ENCODE results near the gene CCDC47.

DNA sequence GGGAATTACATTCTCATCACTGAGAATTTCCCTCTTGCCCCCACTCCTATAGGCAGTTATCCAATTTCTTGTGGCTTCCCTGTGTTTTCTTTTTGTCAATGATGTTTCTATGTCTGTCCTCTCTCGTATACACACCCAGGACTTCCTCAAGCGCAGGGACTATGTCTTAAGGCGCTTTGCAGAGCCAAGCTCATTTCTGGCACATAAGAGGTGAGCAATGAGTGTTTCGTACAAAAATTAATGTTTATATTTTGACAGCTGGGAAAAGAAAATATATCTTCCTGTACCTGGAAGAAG lies 1.5 kb upstream of the CCDC47 start:
- TF ChIP-seq ESRRG (CRISPR knock-in tag; IDR thresholded peaks at IDR 0.05) (no peak), ZNF70 (CRISPR knock-in tag; IDR thresholded peaks at IDR 0.05) (no peak), ZC3H10 (CRISPR knock-in tag; IDR thresholded peaks at IDR 0.05) (no peak), ZFP30 (CRISPR knock-in tag; IDR thresholded peaks at IDR 0.05) (no peak), ARNTL (CRISPR knock-in tag; IDR thresholded peaks at IDR 0.05; ENCODE audit: borderline replicate concordance, low read depth) (no peak), OSR1 (CRISPR knock-in tag; IDR thresholded peaks at IDR 0.05) (no peak), TSHZ2 (CRISPR knock-in tag; IDR thresholded peaks at IDR 0.05) (no peak), TCF4 (CRISPR knock-in tag; IDR thresholded peaks at IDR 0.05; ENCODE audit: borderline replicate concordance) (no peak), CSRNP3 (CRISPR knock-in tag; IDR thresholded peaks at IDR 0.05) (no peak), BACH2 (CRISPR knock-in tag; IDR thresholded peaks at IDR 0.05; ENCODE audit: borderline replicate concordance) (no peak)
- TF ChIP-seq, protein P1, sequence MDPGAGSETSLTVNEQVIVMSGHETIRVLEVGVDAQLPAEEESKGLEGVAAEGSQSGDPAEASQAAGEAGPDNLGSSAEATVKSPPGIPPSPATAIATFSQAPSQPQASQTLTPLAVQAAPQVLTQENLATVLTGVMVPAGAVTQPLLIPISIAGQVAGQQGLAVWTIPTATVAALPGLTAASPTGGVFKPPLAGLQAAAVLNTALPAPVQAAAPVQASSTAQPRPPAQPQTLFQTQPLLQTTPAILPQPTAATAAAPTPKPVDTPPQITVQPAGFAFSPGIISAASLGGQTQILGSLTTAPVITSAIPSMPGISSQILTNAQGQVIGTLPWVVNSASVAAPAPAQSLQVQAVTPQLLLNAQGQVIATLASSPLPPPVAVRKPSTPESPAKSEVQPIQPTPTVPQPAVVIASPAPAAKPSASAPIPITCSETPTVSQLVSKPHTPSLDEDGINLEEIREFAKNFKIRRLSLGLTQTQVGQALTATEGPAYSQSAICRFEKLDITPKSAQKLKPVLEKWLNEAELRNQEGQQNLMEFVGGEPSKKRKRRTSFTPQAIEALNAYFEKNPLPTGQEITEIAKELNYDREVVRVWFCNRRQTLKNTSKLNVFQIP (CRISPR knock-in tag; IDR thresholded peaks at IDR 0.05; ENCODE audit: borderline replicate concordance, low read depth) = no peak
- TF ChIP-seq, protein P2, sequence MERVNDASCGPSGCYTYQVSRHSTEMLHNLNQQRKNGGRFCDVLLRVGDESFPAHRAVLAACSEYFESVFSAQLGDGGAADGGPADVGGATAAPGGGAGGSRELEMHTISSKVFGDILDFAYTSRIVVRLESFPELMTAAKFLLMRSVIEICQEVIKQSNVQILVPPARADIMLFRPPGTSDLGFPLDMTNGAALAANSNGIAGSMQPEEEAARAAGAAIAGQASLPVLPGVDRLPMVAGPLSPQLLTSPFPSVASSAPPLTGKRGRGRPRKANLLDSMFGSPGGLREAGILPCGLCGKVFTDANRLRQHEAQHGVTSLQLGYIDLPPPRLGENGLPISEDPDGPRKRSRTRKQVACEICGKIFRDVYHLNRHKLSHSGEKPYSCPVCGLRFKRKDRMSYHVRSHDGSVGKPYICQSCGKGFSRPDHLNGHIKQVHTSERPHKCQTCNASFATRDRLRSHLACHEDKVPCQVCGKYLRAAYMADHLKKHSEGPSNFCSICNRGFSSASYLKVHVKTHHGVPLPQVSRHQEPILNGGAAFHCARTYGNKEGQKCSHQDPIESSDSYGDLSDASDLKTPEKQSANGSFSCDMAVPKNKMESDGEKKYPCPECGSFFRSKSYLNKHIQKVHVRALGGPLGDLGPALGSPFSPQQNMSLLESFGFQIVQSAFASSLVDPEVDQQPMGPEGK (CRISPR knock-in tag; IDR thresholded peaks at IDR 0.05; ENCODE audit: borderline replicate concordance) = no peak
